ENCODE measurements around the gene SLC6A8.
"Not testable (repeated sequence)": the region's sequence is repeated elsewhere in the genome, so short reads cannot be mapped to it uniquely, and the experiment has no call there.

Gene SLC6A8

DNA sequence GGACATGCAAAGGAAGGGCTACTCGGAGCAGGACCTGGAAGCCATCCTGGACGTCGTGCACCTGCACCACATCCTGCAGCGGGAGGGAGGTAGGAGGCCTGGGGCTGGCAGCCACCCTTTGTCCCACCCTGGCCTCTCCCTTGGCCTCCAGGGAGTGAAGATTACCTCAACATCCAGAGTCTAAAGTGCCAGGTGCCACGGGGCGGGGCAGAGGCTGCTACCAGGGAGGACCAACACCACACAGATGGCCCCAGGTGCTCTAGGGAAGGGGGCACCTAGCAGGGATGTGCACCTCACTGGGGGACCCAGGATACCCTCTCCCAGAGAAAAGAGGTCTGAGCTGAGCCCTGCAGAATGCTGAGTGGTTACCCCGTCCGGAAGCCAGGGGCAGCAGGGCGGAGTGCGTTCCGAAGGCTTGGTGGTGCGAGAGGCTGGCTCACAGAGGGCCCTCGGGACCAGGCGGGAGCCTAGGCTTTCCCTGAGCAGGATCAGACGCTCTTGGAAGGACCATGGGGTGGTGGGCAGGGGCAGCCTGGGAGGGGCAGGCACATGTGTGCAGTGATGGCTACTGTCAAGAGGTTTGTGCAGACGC is 53.0 kb downstream of the SLC6A8 start:
- H3K9me3 Mint-ChIP-seq, result peaks cover 37% of the 10 kb centered on the region
- DNase-seq, result no peak
- H3K27me3 Mint-ChIP-seq (ENCODE audit: low read depth, poor library complexity), result peaks cover under 1% of the 10 kb centered on the region
- H3K27ac Mint-ChIP-seq, result no peak overlapping the region
- H3K36me3 Mint-ChIP-seq (ENCODE audit: low read depth), result peaks cover under 1% of the 10 kb centered on the region
- TF ChIP-seq, protein P1, sequence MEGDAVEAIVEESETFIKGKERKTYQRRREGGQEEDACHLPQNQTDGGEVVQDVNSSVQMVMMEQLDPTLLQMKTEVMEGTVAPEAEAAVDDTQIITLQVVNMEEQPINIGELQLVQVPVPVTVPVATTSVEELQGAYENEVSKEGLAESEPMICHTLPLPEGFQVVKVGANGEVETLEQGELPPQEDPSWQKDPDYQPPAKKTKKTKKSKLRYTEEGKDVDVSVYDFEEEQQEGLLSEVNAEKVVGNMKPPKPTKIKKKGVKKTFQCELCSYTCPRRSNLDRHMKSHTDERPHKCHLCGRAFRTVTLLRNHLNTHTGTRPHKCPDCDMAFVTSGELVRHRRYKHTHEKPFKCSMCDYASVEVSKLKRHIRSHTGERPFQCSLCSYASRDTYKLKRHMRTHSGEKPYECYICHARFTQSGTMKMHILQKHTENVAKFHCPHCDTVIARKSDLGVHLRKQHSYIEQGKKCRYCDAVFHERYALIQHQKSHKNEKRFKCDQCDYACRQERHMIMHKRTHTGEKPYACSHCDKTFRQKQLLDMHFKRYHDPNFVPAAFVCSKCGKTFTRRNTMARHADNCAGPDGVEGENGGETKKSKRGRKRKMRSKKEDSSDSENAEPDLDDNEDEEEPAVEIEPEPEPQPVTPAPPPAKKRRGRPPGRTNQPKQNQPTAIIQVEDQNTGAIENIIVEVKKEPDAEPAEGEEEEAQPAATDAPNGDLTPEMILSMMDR (IDR thresholded peaks at IDR 0.05), result no peak
- peaks cover 32% of the 10 kb centered on the region for H3K4me1 Mint-ChIP-seq
- H3K4me3 Mint-ChIP-seq, result no peak overlapping the region

DNA sequence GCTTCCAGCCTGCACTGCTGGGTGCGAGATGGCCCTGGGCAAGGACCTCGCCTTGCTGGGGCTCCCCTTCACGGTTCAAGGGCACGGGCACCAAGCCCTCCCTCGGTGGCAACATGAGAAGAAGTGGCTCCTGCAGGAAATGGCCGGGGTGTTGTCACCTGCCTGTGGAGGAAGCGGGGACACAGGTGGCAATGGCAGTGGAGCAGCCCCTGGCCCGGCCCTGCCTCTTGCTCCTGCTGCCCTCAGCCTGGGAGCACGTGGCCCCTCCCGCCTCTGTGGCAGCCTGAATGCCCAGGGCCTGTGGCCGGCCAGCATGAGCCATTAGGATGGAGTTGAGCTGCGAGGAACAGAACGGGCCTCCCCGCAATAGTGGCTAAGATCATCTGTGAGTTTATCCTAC is 53.7 kb downstream of the SLC6A8 start:
- Mint-ChIP-seq H3K36me3 (ENCODE audit: low read depth) (no peaks in the 10 kb centered on the region), H3K4me1 (peaks cover 31% of the 10 kb centered on the region), H3K27me3 (ENCODE audit: low read depth, poor library complexity) (no peaks in the 10 kb centered on the region), H3K9me3 (peaks cover 38% of the 10 kb centered on the region), H3K4me3 (no peak overlapping the region), H3K27ac (no peak overlapping the region)
- no peak for DNase-seq
- TF ChIP-seq, protein P1 (IDR thresholded peaks at IDR 0.05), result no peak

DNA sequence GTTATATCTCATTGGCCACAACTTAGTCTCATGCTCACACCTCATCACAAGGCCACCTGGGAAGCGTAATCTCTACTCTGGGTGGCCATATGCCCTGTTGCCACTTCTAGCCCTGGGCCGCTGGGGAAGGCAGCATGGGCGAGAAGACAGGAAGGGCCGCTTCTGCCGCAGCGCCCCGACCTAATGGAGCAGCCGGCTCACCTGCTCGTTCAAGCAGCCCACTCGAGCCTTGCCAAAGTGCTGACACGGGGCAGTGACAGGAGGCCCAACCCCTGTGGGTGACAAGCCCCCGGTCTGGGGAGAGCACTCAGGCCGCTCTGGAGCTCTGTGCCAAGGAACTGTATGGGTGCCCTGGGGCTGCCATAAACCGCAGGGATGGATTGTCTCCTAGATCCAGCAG is 54.4 kb downstream of the SLC6A8 start:
- not testable (repeated sequence) for DNase-seq; H3K27ac Mint-ChIP-seq; H3K36me3 Mint-ChIP-seq (ENCODE audit: low read depth); H3K27me3 Mint-ChIP-seq (ENCODE audit: low read depth, poor library complexity); H3K4me3 Mint-ChIP-seq
- peaks cover 31% of the 10 kb centered on the region for H3K4me1 Mint-ChIP-seq
- peaks cover 41% of the 10 kb centered on the region for H3K9me3 Mint-ChIP-seq

DNA sequence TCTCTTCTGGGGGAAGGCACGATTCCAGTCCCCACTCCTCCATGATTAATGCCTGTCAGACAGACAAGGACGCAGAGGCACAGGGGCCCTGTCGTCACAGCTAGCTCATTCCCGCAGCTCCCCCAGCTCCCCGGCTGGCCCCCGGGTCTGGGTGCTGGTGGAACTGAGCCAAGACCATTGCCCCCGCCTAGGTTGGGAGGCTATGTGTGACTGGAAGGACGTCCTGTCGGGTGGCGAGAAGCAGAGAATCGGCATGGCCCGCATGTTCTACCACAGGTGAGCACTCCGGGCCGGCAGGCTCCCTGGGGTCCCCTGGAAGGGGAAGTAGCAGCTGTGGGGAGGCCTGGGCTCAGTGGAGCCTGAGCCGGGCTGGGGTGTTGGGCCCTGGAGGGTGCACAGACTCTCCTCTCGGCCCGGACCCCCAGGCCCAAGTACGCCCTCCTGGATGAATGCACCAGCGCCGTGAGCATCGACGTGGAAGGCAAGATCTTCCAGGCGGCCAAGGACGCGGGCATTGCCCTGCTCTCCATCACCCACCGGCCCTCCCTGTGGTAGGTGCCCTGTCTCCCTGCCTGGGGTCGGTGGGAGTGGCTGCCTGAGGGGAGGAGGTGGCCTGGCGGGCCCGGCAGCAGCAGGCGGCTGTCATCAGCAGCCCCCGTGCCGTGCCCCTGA is 55.2 kb downstream of the SLC6A8 start:
- peaks cover 31% of the 10 kb centered on the region for H3K4me1 Mint-ChIP-seq
- not testable (repeated sequence) for H3K36me3 Mint-ChIP-seq (ENCODE audit: low read depth); DNase-seq; H3K27me3 Mint-ChIP-seq (ENCODE audit: low read depth, poor library complexity); H3K4me3 Mint-ChIP-seq; H3K27ac Mint-ChIP-seq
- peaks cover 45% of the 10 kb centered on the region for H3K9me3 Mint-ChIP-seq

DNA sequence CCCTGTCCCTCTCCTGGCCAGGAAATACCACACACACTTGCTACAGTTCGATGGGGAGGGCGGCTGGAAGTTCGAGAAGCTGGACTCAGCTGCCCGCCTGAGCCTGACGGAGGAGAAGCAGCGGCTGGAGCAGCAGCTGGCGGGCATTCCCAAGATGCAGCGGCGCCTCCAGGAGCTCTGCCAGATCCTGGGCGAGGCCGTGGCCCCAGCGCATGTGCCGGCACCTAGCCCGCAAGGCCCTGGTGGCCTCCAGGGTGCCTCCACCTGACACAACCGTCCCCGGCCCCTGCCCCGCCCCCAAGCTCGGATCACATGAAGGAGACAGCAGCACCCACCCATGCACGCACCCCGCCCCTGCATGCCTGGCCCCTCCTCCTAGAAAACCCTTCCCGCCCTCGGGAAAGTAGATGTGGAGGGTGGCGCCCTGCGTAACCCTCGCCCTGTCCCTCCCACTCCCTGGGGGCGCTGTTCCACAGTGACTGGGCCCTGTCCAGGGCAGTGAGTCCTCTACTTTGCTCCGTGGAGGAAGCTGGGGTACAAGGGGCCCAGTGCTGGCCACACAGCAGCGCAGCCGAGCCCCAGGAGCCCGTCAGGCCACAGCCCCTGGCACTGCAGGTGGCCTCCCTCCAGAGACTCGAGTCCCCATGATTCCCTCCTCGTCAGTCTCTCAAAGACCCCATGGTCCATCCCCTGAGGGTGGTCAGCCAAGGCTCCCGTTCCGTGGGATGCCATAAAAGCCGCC is 55.9 kb downstream of the SLC6A8 start:
- not testable (repeated sequence) for H3K27ac Mint-ChIP-seq; H3K27me3 Mint-ChIP-seq (ENCODE audit: low read depth, poor library complexity); H3K36me3 Mint-ChIP-seq (ENCODE audit: low read depth)
- peak; percentile 52 for DNase-seq
- Mint-ChIP-seq H3K4me3 (peak overlapping the region; percentile 67), H3K9me3 (peaks cover 43% of the 10 kb centered on the region), H3K4me1 (peaks cover 26% of the 10 kb centered on the region)

DNA sequence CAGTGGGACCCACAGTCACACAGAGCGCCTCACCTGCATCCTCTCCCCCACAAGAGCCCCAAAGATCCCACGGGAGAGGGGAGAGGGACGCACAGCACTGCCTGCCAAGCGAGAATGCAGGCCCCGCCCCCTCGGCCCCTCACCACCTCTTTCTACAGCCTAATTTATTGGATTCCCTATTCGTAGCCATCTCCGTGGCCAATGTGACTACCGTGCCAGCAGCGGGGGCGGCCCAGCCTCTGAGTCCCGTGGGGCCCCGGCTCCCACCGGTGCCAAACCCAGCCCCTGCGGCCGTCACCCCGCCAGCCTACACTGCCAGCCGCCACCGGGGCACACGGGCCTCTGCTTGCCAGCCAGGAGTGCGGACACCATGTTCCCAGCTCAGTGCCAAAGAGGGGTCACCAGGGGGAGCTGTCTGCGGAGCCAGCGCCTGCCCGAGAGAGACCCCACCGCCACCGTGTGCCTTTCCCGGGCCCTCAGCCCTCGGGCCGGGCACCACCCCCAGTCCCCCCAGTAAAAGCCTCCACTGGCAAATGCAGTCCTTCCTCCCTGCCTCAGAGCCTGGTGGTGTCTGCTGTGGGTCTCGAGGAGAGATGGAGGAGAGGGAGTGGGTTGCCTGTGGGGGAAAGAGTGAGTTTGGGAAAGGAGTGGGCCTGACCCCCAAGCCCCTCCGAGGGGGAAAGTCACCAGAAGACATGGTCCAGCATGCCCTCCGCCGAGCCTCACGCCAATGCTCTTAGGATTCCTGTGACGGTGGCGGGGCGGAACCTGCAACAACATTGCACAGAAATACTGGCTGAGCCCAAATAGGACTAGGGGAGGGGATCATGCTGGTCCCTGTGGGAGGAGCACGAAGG is 56.7 kb downstream of the SLC6A8 start:
- no peaks in the 10 kb centered on the region for H3K27me3 Mint-ChIP-seq (ENCODE audit: low read depth, poor library complexity)
- TF ChIP-seq, protein P1 (IDR thresholded peaks at IDR 0.05), result no peak
- H3K4me3 Mint-ChIP-seq, result peak overlapping the region; percentile 67
- peaks cover 19% of the 10 kb centered on the region for H3K4me1 Mint-ChIP-seq
- H3K9me3 Mint-ChIP-seq, result peaks cover 43% of the 10 kb centered on the region
- peaks cover 2% of the 10 kb centered on the region for H3K36me3 Mint-ChIP-seq (ENCODE audit: low read depth)
- peak; percentile 53 for DNase-seq
- H3K27ac Mint-ChIP-seq, result no peak overlapping the region

DNA sequence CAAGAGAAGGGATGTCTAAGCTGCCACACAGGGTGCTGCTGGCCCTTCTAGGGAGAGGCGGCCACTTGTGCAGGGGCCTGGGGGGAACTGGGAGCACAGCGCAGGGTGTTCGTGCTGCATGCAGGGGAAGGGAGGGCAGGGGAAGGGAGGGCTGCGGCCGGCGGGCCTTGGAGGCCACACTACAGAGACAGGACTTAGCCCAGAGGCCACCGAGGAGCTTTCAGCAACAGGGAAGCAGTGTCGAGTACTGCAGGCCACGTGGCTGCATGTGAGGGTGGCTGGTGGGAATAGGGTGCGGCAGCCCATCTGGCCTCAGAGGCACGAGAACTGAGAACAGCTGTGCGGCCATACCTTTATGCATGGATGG is 57.3 kb downstream of the SLC6A8 start:
- H3K4me3 Mint-ChIP-seq, result peak overlapping the region; percentile 15
- not testable (repeated sequence) for H3K27me3 Mint-ChIP-seq (ENCODE audit: low read depth, poor library complexity); DNase-seq; H3K36me3 Mint-ChIP-seq (ENCODE audit: low read depth); H3K27ac Mint-ChIP-seq
- peaks cover 46% of the 10 kb centered on the region for H3K9me3 Mint-ChIP-seq
- peaks cover 23% of the 10 kb centered on the region for H3K4me1 Mint-ChIP-seq

Data from nephron progenitor cell (in vitro differentiated cells).